ENCODE measurements around the gene SPATA2L. TPM values are rescaled to one million over a fixed set of nuclear protein-coding genes. Genes with fewer than 3 reads are reported as not detected.
A peak's percentile ranks its signal among the peaks of the same experiment; 100 is the strongest.

The SPATA2L gene
- total RNA-seq, 4 donors from 2014 or later: 1.2 to 18.7 (median 7.2) TPM

- DNase-seq: no peak
- no peak overlapping the region for H3K27ac ChIP-seq
- no peak overlapping the region for H3K4me3 ChIP-seq
- H3K27me3 ChIP-seq: no peaks in the 10 kb centered on the region
- no peaks in the 10 kb centered on the region for H3K36me3 ChIP-seq
- intact Hi-C loops (cut with DNase I; ENCODE audit: low total_unique reads): no loop called here
- no peak for TF ChIP-seq POLR2A (IDR thresholded peaks at IDR 0.05)
- TF ChIP-seq, protein P1, sequence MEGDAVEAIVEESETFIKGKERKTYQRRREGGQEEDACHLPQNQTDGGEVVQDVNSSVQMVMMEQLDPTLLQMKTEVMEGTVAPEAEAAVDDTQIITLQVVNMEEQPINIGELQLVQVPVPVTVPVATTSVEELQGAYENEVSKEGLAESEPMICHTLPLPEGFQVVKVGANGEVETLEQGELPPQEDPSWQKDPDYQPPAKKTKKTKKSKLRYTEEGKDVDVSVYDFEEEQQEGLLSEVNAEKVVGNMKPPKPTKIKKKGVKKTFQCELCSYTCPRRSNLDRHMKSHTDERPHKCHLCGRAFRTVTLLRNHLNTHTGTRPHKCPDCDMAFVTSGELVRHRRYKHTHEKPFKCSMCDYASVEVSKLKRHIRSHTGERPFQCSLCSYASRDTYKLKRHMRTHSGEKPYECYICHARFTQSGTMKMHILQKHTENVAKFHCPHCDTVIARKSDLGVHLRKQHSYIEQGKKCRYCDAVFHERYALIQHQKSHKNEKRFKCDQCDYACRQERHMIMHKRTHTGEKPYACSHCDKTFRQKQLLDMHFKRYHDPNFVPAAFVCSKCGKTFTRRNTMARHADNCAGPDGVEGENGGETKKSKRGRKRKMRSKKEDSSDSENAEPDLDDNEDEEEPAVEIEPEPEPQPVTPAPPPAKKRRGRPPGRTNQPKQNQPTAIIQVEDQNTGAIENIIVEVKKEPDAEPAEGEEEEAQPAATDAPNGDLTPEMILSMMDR (IDR thresholded peaks at IDR 0.05): no peak
- H3K9me3 ChIP-seq: no peaks in the 10 kb centered on the region
- peaks cover 0 to 1% of the 10 kb centered on the region in 2 donors for H3K4me1 ChIP-seq
Observed at GRCh38 chr16:89727406-89728120, 26.1 kb upstream of the SPATA2L start.

- intact Hi-C loops (cut with DNase I; ENCODE audit: low total_unique reads): no loop called here
- Histone ChIP-seq H3K27ac (no peak overlapping the region), H3K4me3 (no peak overlapping the region), H3K4me1 (peaks cover 0 to 6% of the 10 kb centered on the region in 2 donors), H3K9me3 (no peaks in the 10 kb centered on the region), H3K36me3 (no peaks in the 10 kb centered on the region), H3K27me3 (no peaks in the 10 kb centered on the region)
- no peak for TF ChIP-seq POLR2A (IDR thresholded peaks at IDR 0.05)
- TF ChIP-seq, protein P1 (IDR thresholded peaks at IDR 0.05): no peak
- DNase-seq: no peak
Observed at GRCh38 chr16:89723279-89724250, 22.1 kb upstream of the SPATA2L start.

DNA sequence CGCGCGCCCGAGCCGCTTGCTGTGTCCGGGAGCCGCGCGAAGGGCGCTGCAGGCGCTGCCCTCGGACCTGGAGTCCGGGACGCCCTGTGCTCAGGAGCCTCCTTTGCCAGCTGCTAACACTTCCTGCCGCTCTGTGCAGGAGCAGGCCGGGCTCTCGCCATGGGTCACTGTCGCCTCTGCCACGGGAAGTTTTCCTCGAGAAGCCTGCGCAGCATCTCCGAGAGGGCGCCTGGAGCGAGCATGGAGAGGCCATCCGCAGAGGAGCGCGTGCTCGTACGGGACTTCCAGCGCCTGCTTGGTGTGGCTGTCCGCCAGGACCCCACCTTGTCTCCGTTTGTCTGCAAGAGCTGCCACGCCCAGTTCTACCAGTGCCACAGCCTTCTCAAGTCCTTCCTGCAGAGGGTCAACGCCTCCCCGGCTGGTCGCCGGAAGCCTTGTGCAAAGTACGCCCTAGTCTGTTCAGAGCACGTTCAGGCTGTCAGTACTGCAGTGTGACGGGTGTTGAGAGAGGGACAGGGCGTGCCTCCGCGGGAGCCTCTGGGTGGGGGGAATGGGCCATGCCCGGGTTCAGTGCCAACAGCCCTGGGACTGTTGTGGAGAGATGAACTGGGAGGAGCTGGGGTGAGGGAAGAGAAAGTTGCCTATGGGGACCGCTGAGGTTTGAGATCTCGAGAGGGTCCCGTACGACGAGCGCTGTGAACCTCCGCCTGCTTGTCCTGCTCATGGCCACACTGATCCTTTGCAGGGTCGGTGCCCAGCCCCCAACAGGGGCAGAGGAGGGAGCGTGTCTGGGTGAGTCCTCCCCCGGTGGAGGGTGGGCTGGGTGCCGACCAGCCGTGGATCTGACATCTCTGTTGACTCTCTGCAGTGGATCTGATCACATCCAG, 21.1 kb upstream of the SPATA2L start:
- DNase-seq: peak; percentile 43 to 66
- Histone ChIP-seq H3K9me3 (no peaks in the 10 kb centered on the region), H3K4me3 (peak overlapping the region; percentile 52 to 68), H3K27ac (peak overlapping the region; percentile 91 to 92), H3K27me3 (no peaks in the 10 kb centered on the region), H3K4me1 (peaks cover 0 to 6% of the 10 kb centered on the region in 2 donors), H3K36me3 (no peaks in the 10 kb centered on the region)
- no peak for TF ChIP-seq POLR2A (IDR thresholded peaks at IDR 0.05)
- TF ChIP-seq, protein P1 (IDR thresholded peaks at IDR 0.05): no peak
- intact Hi-C loops (cut with DNase I; ENCODE audit: low total_unique reads): no loop called here

DNA sequence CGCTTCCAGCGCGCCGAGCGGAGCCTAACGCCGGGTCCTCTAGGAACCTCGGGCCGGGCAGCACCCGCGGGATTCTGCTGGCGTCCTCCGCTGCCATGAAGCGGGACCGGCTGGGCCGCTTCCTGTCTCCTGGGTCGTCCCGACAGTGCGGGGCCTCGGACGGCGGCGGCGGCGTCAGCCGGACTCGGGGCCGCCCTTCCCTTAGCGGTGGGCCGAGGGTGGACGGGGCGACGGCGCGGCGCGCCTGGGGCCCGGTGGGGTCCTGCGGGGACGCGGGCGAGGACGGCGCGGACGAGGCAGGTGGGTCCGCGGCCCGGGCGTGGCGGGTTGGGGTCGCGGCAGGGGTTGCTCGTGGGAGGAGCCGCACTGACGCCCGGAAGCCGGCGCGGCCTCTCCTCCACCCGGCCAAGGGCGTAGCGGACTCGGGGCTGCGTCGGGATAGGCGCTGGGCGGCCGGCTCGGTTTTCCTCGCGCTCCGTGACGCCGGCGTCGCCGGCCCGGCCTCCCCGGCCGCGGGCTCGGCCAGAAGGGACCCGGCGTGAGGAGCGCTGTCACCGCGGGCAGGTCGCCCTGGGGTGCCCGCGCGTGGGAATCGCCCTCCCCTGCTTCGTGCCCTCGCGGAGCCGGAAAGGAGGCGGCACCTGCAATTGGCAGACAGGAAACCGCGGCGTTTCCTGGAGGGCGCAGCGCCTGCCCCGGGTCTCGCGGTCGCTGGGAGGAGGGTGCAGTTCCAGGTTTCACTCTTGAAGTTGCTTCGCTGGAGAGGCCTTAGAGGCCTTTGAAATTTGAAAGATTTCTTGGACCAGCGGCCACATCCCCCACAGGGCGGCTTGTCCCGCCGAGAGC, 20.3 kb upstream of the SPATA2L start:
- Histone ChIP-seq H3K27me3 (no peaks in the 10 kb centered on the region), H3K9me3 (no peaks in the 10 kb centered on the region), H3K4me3 (peak overlapping the region; percentile 52 to 68), H3K27ac (peak overlapping the region; percentile 91 to 92), H3K4me1 (peaks cover 0 to 6% of the 10 kb centered on the region in 2 donors), H3K36me3 (no peaks in the 10 kb centered on the region)
- DNase-seq: peak in 1 of 2 donors; percentile 34
- TF ChIP-seq, protein P1 (IDR thresholded peaks at IDR 0.05): no peak
- TF ChIP-seq POLR2A (IDR thresholded peaks at IDR 0.05): peak in 1 of 2 donors; percentile 27
- intact Hi-C loops (cut with DNase I; ENCODE audit: low total_unique reads): no loop called here
